Heart left ventricle (tissue), 16 donors: ENCODE data around the gene ADAM33. TPM values are rescaled to one million over a fixed set of nuclear protein-coding genes. Genes with fewer than 3 reads are reported as not detected.
A peak's percentile ranks its signal among the peaks of the same experiment; 100 is the strongest.

Experiments used
- ATAC-seq, 4 donors: fragments of 200-7000 bp; cut with Tn5 transposase; one replicate each; pipeline ENCODE4 v1.9.1; 2020 to 2022; ENCODE audit warnings: moderate library complexity in 4 of 4, mild to moderate bottlenecking in 3 of 4, moderate number of reproducible peaks in 1 of 4
- DNase-seq, 5 donors: peaks; one replicate each; pipeline ENCODE4 v3.0.0-alpha.2; 2020
- H3K27ac ChIP-seq, 12 donors: fragments of 200-600 bp; sonication (generic) in 4 of 12; one replicate each; pipeline versions ENCODE4 v1.5.0 to v1.8.0; 2016 to 2022; ENCODE audit warnings: mild to moderate bottlenecking in 2 of 12
- H3K27me3 ChIP-seq, 9 donors: fragments of 200-600 bp; sonication (generic) in 2 of 9; one replicate each; pipeline versions ENCODE4 v1.5.1 to v1.8.0; 2016 to 2022; ENCODE audit warnings: mild to moderate bottlenecking in 3 of 9
- H3K36me3 ChIP-seq, 9 donors: fragments of 200-600 bp; sonication (generic) in 2 of 9; one replicate each; pipeline versions ENCODE4 v1.5.0 to v1.8.0; 2018 to 2022; ENCODE audit warnings: mild to moderate bottlenecking in 2 of 9
- H3K4me1 ChIP-seq, 12 donors: fragments of 200-600 bp; sonication (generic) in 4 of 12; one replicate each; pipeline versions ENCODE4 v1.5.0 to v1.8.0; 2016 to 2022; ENCODE audit warnings: mild to moderate bottlenecking in 3 of 12
- H3K4me3 ChIP-seq, 12 donors: fragments of 200-600 bp; sonication (generic) in 4 of 12; one replicate each; pipeline versions ENCODE4 v1.5.0 to v1.8.0; 2017 to 2022; ENCODE audit warnings: mild to moderate bottlenecking in 9 of 12, moderate library complexity in 4 of 12
- H3K9me3 ChIP-seq, 12 donors: fragments of 200-600 bp; sonication (generic) in 4 of 12; one replicate each; pipeline versions ENCODE4 v1.5.0 to v1.8.0; 2016 to 2022; ENCODE audit warnings: mild to moderate bottlenecking in 1 of 12
- CTCF ChIP-seq, 12 donors: fragments of 200-600 bp; sonication (generic) in 4 of 12; IDR thresholded peaks; one replicate each; pipeline versions ENCODE4 v1.5.0 to v1.8.0; 2018 to 2022; ENCODE audit warnings: antibody characterized with exemption in 12 of 12, mild to moderate bottlenecking in 5 of 12
- POLR2A ChIP-seq, 2 donors: fragments of 450-650 bp; IDR thresholded peaks; one replicate each; pipeline ENCODE4 v1.6.1; 2017; ENCODE audit warnings: antibody characterized with exemption in 2 of 2, mild to moderate bottlenecking in 2 of 2, moderate library complexity in 2 of 2
- WGBS, 4 donors: extraction: QIAGEN DNeasy Blood & Tissue Kit in 2 of 4; methylation state at CpG; one replicate each; pipeline versions ENCODE4 v1.1.5 to v1.1.7; 2013 to 2018; 5-methylcytosine and 5-hydroxymethylcytosine counted together
- intact Hi-C, 10 donors: fragments of 100-400 bp; cut with DNase I; formaldehyde crosslinking; loops; one replicate each; pipeline versions ENCODE4 v1.11.1 to v1.14.2; 2022
- polyA plus RNA-seq, 2 donors: library from polyadenylated mRNA; stranded (reverse); fragments of 200-250 nt; gene quantifications; one replicate each; pipeline ENCODE4 v1.2.3, GENCODE V29; 2013
- total RNA-seq, 9 donors: library from RNA; depleted of rRNA in 2 of 9; stranded (reverse); fragments of >200 nt in 2 of 9; fragmentation: NEBNext Ultra II Directional in 3 of 9; extraction: Animal tissue kit (Norgen Biotek cat#: 25700) in 3 of 9; gene quantifications; one replicate each; pipeline versions ENCODE4 v1.1.0 to v1.2.4, GENCODE V29; 2016 to 2023
- donor health status: ischemic (EF 13 %, LVEDD 7.1; RV severe dilation, severe dysfunction).
- donor health status: healthy with polysubstance abuse.
- donor health status: DM: no; HTN: yes; CAD: no.
- donor health status: DM: no; HTN: no; CAD: no.
- donor health status: ischemic (EF 25% LVEDD 6.9; RV normal size, moderate dysfunction).
- donor health status: ischemic (EF 25% LVEDD 5.7; RV mildly dilated, moderate dysfunction).
- donor health status: healthy.
- donor health status: DM: yes; HTN: yes; CAD: no.
- donor health status: ischemic (EF 35%, LVEDD 5.7; RV mildly dilated, moderate dysfunction).
- donor health status: nonischemic (EF 11% LVEDD 7.7; RV severe dilation, severe dysfunction).
- donor health status: DM: yes; HTN: yes; CAD: no.
- donor health status: PGD.
- donor health status: ischemic (EF 29% LVEDD 5.4; RV normal size, mild dysfunction).
- donor health status: nonischemic (EF 23%, LVEDD 6.1; RV moderate dilation, normal function).

The ADAM33 gene
- total and polyA plus RNA-seq, 11 donors = 2.3 to 21.2 (median 3.5) TPM

GRCh38 chr20:3672547-3673171 lies 9.2 kb downstream of the ADAM33 start:
- Histone ChIP-seq H3K36me3 (peaks cover 0 to 3% (median 0%) of the 10 kb centered on the region in 9 donors), H3K9me3 (no peaks in the 10 kb centered on the region), H3K27ac (no peak overlapping the region), H3K4me3 (peak overlapping the region in 8 of 12 donors; percentile 2 to 36 (median 18)), H3K27me3 (peaks cover 8 to 52% (median 36%) of the 10 kb centered on the region in 9 donors), H3K4me1 (peaks cover 0 to 28% (median 12%) of the 10 kb centered on the region in 12 donors)
- DNase-seq (peak in 1 of 5 donors; percentile 60), ATAC-seq (no peak)
- 17 to 37% (median 23%) methylated on average over 33 to 58 of the region's 58 CpGs for WGBS, 4 donors
- intact Hi-C loops = loop anchor here in 3 of 10 donors (10.0 kb wide), 3 partner anchors 102 to 422 kb away; no protein-coding TSS in a partner anchor
- TF ChIP-seq CTCF (IDR thresholded peaks at IDR 0.05) = no peak
- no peak for TF ChIP-seq POLR2A (IDR thresholded peaks at IDR 0.05)

- TF ChIP-seq POLR2A (IDR thresholded peaks at IDR 0.05) (no peak), CTCF (IDR thresholded peaks at IDR 0.05) (no peak)
- Histone ChIP-seq H3K4me3 (peak overlapping the region in 2 of 12 donors; percentile 23 to 36), H3K9me3 (no peaks in the 10 kb centered on the region), H3K36me3 (peaks cover 0 to 3% (median 0%) of the 10 kb centered on the region in 9 donors), H3K27ac (no peak overlapping the region), H3K27me3 (peaks cover 8 to 52% (median 36%) of the 10 kb centered on the region in 9 donors), H3K4me1 (peaks cover 0 to 22% (median 8%) of the 10 kb centered on the region in 12 donors)
- DNase-seq (peak in 1 of 5 donors; percentile 49), ATAC-seq (no peak)
- WGBS, 4 donors = 49 to 60% (median 51%) methylated on average over 13 to 23 of the region's 23 CpGs
- intact Hi-C loops = loop anchor here in 3 of 10 donors (10.0 kb wide), 3 partner anchors 103 to 423 kb away; no protein-coding TSS in a partner anchor
Measured at GRCh38 chr20:3671986-3672546, 9.7 kb downstream of the ADAM33 start.

GRCh38 chr20:3670945-3671344 lies 10.9 kb downstream of the ADAM33 start:
- Histone ChIP-seq H3K4me1 (peaks cover 0 to 17% (median 2%) of the 10 kb centered on the region in 12 donors), H3K4me3 (no peak overlapping the region), H3K36me3 (peaks cover 0 to 3% (median 0%) of the 10 kb centered on the region in 9 donors), H3K27ac (no peak overlapping the region), H3K9me3 (no peaks in the 10 kb centered on the region), H3K27me3 (peaks cover 8 to 47% (median 36%) of the 10 kb centered on the region in 9 donors)
- ATAC-seq (no peak), DNase-seq (peak in 1 of 5 donors; percentile 46)
- 79 to 87% (median 87%) methylated on average over 10 of the region's 10 CpGs; no CpG with 5 or more reads in 1 of the 4 donors for WGBS, 4 donors
- intact Hi-C loops = loop anchor here in 3 of 10 donors (10.0 kb wide), 3 partner anchors 104 to 424 kb away; no protein-coding TSS in a partner anchor
- no peak for TF ChIP-seq POLR2A (IDR thresholded peaks at IDR 0.05)
- no peak for TF ChIP-seq CTCF (IDR thresholded peaks at IDR 0.05)

GRCh38 chr20:3670511-3670910 lies 11.3 kb downstream of the ADAM33 start:
- Histone ChIP-seq H3K9me3 (no peaks in the 10 kb centered on the region), H3K36me3 (peaks cover 0 to 3% (median 0%) of the 10 kb centered on the region in 9 donors), H3K27me3 (peaks cover 8 to 44% (median 36%) of the 10 kb centered on the region in 9 donors), H3K4me1 (peaks cover 0 to 17% (median 2%) of the 10 kb centered on the region in 12 donors), H3K27ac (peak overlapping the region in 1 of 12 donors; percentile 16), H3K4me3 (no peak overlapping the region)
- TF ChIP-seq CTCF (IDR thresholded peaks at IDR 0.05) = no peak
- TF ChIP-seq POLR2A (IDR thresholded peaks at IDR 0.05) = no peak
- 50 to 79% (median 67%) methylated on average over 6 of the region's 6 CpGs for WGBS, 4 donors
- peak in 1 of 5 donors; percentile 40 for DNase-seq
- intact Hi-C loops = loop anchor here in 3 of 10 donors (10.0 kb wide), 3 partner anchors 104 to 424 kb away; no protein-coding TSS in a partner anchor
- peak; percentile 2 to 50 (median 28) for ATAC-seq
